Measurements from ENCODE around the gene AGR3. TPM values are rescaled to one million over a fixed set of nuclear protein-coding genes. Genes with fewer than 3 reads are reported as not detected.

Gene AGR3
- not detected in 2 replicates for total RNA-seq (2014; rRNA removed; shearing (Covaris generic))

GRCh38 chr7:16881844-16882243, at the start of gene AGR3:
Gene AGR3, minus strand, starts transcription at chr7:16881983. Its CDS starts 3,365 bp downstream, at chr7:16878618.
- no peak for DNase-seq (ENCODE audit: low spot score)

- no peak for DNase-seq (ENCODE audit: low spot score)
Observed at GRCh38 chr7:16930946-16931345, 49.2 kb upstream of the AGR3 start.

DNA sequence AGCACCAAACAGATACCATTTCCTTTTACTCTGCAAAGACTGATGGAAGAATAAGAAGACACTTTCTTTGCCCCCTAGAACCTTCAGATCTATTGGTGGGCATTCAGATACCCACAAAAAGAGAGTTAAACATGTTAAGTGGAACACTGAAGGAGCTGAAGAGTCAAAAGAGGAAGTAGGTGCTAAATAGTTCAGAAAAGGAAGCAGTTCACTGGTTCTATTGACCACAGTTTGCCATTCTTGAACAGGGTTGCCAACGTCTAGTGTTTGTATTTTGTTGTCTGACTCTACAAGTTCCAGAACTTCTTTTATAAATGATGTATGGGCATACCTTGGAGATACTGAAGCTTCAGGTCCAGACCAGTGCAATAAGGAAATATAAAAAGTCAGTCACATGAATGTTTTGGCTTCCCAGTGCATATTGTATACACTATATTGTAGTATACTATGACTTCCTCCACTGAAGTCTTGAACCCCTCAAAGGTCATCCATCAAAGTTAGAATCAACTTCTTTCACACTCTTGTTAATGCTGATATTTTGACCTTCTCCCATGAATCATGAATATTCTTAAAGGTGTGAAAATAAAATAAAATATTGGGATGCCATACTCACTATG, 47.5 kb upstream of the AGR3 start:
- no peak for DNase-seq (ENCODE audit: low spot score)

GRCh38 chr7:16926861-16927260, 45.1 kb upstream of the AGR3 start:
- DNase-seq (ENCODE audit: low spot score), result no peak

- DNase-seq (ENCODE audit: low spot score), result peak; percentile 66
Observed at GRCh38 chr7:16926283-16926682, 44.5 kb upstream of the AGR3 start.

GRCh38 chr7:16925609-16926008, 43.8 kb upstream of the AGR3 start:
- DNase-seq (ENCODE audit: low spot score), result no peak

- DNase-seq (ENCODE audit: low spot score), result no peak
Observed at GRCh38 chr7:16923019-16923418, 41.2 kb upstream of the AGR3 start.

DNA sequence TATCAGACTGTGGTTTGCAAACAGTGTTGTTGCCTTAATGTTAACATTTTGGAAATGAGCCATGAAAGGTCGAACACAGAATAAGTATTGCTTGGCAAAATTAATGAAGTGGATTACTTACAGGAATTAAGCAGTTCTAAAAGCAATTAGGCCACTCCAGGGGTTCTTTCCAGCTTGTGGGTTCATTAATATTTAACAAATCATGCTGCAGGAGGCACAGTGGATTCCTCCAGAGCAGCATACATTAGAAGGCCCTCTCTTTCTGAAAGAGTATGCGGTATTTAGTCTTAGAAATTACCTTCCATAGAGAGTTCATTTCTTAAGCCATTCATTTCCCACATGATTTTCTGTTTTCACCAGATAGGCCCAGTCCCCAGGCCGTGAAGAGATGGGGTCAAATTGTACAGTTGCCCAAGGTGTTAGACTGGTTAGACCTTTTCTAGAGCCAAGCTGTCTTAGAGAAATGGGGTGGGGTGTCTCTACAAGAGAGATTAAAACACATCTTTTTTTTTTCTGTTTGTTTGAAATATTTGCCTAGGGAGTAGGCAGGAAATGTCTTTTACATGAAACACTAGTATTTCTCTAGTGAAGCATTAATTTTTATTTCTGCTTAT, 40.0 kb upstream of the AGR3 start:
- no peak for DNase-seq (ENCODE audit: low spot score)

GRCh38 chr7:16921151-16921550, 39.4 kb upstream of the AGR3 start:
- no peak for DNase-seq (ENCODE audit: low spot score)

- DNase-seq (ENCODE audit: low spot score), result no peak
Observed at GRCh38 chr7:16919440-16919839, 37.7 kb upstream of the AGR3 start.

- peak; percentile 35 for DNase-seq (ENCODE audit: low spot score)
Observed at GRCh38 chr7:16918288-16918895, 36.6 kb upstream of the AGR3 start.

DNA sequence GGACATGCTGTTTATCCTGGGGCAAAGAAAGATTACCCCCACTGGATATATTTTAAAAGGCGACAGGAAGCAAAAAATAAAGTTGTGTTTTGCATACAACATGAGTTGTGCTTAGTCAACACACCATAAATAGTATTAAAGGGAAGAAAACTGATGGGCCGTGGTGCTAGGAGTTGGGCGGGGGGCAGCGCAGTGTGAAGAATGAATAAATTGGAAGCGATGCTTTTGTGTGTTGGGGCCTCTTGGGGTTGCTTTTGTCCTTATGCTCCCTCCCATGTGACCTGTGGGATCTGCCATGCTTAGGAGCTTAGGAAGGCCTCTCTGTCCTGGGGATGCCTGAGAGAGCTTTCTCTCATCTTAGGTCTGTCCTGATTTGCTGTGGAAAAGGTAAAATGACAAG, 35.0 kb upstream of the AGR3 start:
- DNase-seq (ENCODE audit: low spot score), result no peak

- peak; percentile 80 for DNase-seq (ENCODE audit: low spot score)
Observed at GRCh38 chr7:16916105-16916639, 34.4 kb upstream of the AGR3 start.

DNA sequence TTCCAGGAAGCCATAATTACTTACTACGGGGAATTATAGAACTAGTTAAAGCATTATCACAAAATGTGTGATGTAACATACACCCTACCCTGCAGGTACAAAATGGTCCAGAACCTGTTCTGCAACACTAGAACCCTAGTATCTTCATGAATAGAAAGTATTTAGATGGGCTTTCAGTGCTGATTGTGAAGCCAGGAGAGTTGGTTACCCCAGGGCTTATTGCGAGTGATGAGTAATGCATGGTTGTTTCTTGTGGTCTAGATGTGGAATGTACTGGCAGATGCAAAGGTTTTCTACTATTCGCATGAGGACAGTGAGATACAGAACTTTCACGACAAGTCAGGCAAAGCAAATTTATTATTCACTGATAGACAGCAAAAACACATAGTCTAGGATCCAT, 33.6 kb upstream of the AGR3 start:
- DNase-seq (ENCODE audit: low spot score), result peak; percentile 87

- DNase-seq (ENCODE audit: low spot score), result no peak
Observed at GRCh38 chr7:16914771-16915170, 33.0 kb upstream of the AGR3 start.

DNA sequence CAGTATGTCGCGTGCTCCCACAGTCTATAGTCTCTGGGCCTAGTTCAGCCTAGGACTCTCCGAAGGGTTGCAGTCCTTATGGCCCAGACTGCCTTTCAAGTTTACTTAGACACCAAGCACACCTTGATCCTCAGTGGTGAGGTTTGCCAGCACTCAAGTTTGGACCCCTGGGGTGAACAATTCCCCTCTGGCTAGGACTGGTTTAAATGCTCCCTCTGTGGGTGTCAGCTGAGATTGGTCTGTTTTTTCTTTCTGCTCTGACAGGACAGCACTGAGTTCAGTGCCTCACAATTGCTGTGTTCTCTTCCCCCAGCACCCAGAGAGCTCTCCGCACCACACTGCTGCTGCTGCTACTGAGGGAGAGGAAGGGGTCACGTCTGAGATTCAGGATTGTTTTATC, 31.9 kb upstream of the AGR3 start:
- DNase-seq (ENCODE audit: low spot score), result no peak

- DNase-seq (ENCODE audit: low spot score), result no peak
Observed at GRCh38 chr7:16912540-16912939, 30.8 kb upstream of the AGR3 start.

DNA sequence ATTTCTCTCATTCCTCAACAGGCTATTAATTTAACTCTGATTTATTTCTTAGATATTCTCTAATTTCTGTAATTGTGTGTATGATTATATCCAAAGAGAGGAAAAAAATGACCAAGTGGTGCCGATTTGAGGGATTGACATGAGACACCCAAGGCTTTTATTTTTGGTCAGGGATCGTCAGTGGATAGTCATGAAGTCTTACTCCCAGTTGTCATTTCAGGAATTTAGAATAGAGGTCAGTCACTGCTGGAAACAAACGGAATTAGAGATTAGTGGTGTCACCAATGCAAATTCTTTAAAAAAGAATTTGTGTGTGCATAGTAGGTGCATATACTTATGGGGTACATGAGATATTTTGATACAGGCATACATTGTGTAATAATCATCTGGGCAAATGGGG, 26.8 kb upstream of the AGR3 start:
- no peak for DNase-seq (ENCODE audit: low spot score)

DNA sequence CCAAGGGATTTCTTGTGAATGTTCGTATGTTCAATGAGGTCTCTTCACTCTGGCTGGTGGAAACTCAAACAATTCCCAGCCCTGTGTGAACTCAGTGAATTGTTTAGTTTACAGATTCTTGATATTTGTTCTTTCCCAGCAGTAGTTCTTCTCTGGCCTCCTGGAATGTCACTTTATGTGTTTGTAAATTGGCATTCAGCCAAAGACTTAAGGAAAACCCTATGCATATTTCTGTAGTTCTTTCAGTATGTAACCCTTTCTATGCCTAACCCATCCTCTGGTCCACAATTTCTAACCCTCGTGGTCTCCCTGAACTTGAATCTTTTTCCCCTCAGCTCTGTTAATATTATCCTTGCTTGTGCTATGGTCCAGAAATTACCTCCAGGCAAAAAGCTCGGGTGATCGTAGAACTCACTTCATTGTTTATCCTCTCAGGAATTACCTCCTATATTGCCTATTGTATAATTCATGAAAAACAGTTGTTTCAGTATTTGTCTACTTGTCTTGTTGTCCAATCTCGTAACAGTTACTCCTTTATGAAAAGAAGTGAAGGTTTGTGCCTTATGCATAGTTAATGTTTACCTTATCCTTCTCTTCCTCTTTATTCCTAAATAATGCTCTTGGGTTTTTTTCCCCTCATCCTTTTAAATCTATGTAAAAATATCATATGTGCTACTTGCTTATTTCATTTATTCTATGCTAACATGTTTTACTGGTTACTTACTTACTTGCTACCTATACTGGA, 23.7 kb upstream of the AGR3 start:
- DNase-seq (ENCODE audit: low spot score), result no peak

- DNase-seq (ENCODE audit: low spot score), result no peak
Observed at GRCh38 chr7:16904076-16904475, 22.3 kb upstream of the AGR3 start.

DNA sequence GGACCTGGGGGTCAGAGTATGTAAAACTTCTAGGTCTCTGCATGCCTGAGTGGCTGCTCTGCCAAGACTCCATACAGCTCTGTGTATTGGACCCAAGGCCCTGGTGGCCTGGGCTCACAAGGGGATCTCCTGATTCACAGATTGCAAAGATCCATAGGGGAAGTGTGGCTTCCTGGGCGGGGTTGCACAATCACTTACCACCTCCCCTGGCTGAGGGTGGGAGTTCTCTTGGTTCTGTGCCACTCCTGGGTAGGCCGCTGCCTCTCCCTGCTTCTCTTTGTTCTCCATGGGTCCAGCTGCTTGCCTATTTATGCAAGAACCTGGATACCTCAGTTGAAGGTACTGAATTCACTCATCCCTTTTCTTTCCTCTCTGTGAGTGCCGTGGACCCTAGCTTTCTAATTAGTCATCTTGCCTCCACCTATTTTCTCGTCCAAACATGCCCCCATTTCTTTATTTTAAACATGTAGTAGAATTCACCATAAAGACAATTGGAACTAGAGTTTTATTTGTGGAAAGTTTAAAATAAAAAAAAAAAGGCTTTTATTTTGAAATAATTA, 18.5 kb upstream of the AGR3 start:
- DNase-seq (ENCODE audit: low spot score), result no peak
